Measurements from ENCODE around the gene KLF14. TPM values are rescaled to one million over a fixed set of nuclear protein-coding genes. Genes with fewer than 3 reads are reported as not detected.

Gene KLF14
- total RNA-seq, 1 donor from 2014 or later: not detected

GRCh38 chr7:130719541-130719940 lies 14.5 kb downstream of the KLF14 start:
- no peaks in the 10 kb centered on the region for H3K9me3 Mint-ChIP-seq (ENCODE audit: unreplicated experiment)
- no peak overlapping the region for H3K27ac Mint-ChIP-seq (ENCODE audit: unreplicated experiment)
- H3K4me3 Mint-ChIP-seq (ENCODE audit: unreplicated experiment): no peak overlapping the region
- no peaks in the 10 kb centered on the region for H3K36me3 Mint-ChIP-seq (ENCODE audit: unreplicated experiment)
- no peak for DNase-seq
- no peak for TF ChIP-seq CTCF (IDR thresholded peaks at IDR 0.05; ENCODE audit: partially characterized antibody, unreplicated experiment)
- no peaks in the 10 kb centered on the region for H3K4me1 Mint-ChIP-seq (ENCODE audit: low read depth, unreplicated experiment)
- no peaks in the 10 kb centered on the region for H3K27me3 Mint-ChIP-seq (ENCODE audit: unreplicated experiment)

- Mint-ChIP-seq H3K4me3 (ENCODE audit: unreplicated experiment) (no peak overlapping the region), H3K27ac (ENCODE audit: unreplicated experiment) (no peak overlapping the region), H3K27me3 (ENCODE audit: unreplicated experiment) (peaks cover 3% of the 10 kb centered on the region), H3K9me3 (ENCODE audit: unreplicated experiment) (no peaks in the 10 kb centered on the region), H3K4me1 (ENCODE audit: low read depth, unreplicated experiment) (no peaks in the 10 kb centered on the region), H3K36me3 (ENCODE audit: unreplicated experiment) (no peaks in the 10 kb centered on the region)
- TF ChIP-seq CTCF (IDR thresholded peaks at IDR 0.05; ENCODE audit: partially characterized antibody, unreplicated experiment): no peak
- no peak for DNase-seq
Measured at GRCh38 chr7:130712416-130712815, 21.6 kb downstream of the KLF14 start.

- Mint-ChIP-seq H3K4me1 (ENCODE audit: low read depth, unreplicated experiment) (no peaks in the 10 kb centered on the region), H3K4me3 (ENCODE audit: unreplicated experiment) (no peak overlapping the region), H3K27me3 (ENCODE audit: unreplicated experiment) (no peaks in the 10 kb centered on the region), H3K27ac (ENCODE audit: unreplicated experiment) (no peak overlapping the region), H3K9me3 (ENCODE audit: unreplicated experiment) (no peaks in the 10 kb centered on the region), H3K36me3 (ENCODE audit: unreplicated experiment) (peaks cover 4% of the 10 kb centered on the region)
- no peak for DNase-seq
- TF ChIP-seq CTCF (IDR thresholded peaks at IDR 0.05; ENCODE audit: partially characterized antibody, unreplicated experiment): no peak
Measured at GRCh38 chr7:130708766-130709165, 25.2 kb downstream of the KLF14 start.

- Mint-ChIP-seq H3K27ac (ENCODE audit: unreplicated experiment) (no peak overlapping the region), H3K4me3 (ENCODE audit: unreplicated experiment) (no peak overlapping the region), H3K27me3 (ENCODE audit: unreplicated experiment) (no peaks in the 10 kb centered on the region), H3K4me1 (ENCODE audit: low read depth, unreplicated experiment) (no peaks in the 10 kb centered on the region), H3K9me3 (ENCODE audit: unreplicated experiment) (no peaks in the 10 kb centered on the region), H3K36me3 (ENCODE audit: unreplicated experiment) (peaks cover 4% of the 10 kb centered on the region)
- no peak for TF ChIP-seq CTCF (IDR thresholded peaks at IDR 0.05; ENCODE audit: partially characterized antibody, unreplicated experiment)
- no peak for DNase-seq
Measured at GRCh38 chr7:130708001-130708400, 26.0 kb downstream of the KLF14 start.

GRCh38 chr7:130703851-130704250 lies 30.2 kb downstream of the KLF14 start:
- TF ChIP-seq CTCF (IDR thresholded peaks at IDR 0.05; ENCODE audit: partially characterized antibody, unreplicated experiment): no peak
- H3K27ac Mint-ChIP-seq (ENCODE audit: unreplicated experiment): no peak overlapping the region

More at GRCh38 chr7:130703851-130704250, 30.2 kb downstream of the KLF14 start:
- Mint-ChIP-seq H3K4me3 (ENCODE audit: unreplicated experiment) (no peak overlapping the region), H3K27me3 (ENCODE audit: unreplicated experiment) (no peaks in the 10 kb centered on the region), H3K4me1 (ENCODE audit: low read depth, unreplicated experiment) (no peaks in the 10 kb centered on the region), H3K36me3 (ENCODE audit: unreplicated experiment) (peaks cover 4% of the 10 kb centered on the region), H3K9me3 (ENCODE audit: unreplicated experiment) (peaks cover 2% of the 10 kb centered on the region)
- DNase-seq: no peak
